H1 (cell line): ENCODE measurements around the gene KIAA0930. TPM values are rescaled to one million over a fixed set of nuclear protein-coding genes. Genes with fewer than 3 reads are reported as not detected.

Experiments used
- CTCF ChIA-PET: fragments of 300-600 bp; sonication (Branson Sonifier 250); formaldehyde crosslinking; loops from one replicate; lab custom pipeline; 2021; ENCODE audit not compliant: partially characterized antibody; lab: Charles Lee
- POLR2A ChIA-PET: fragments of 300-600 bp; sonication (Branson Sonifier 250); formaldehyde crosslinking; loops from one replicate; lab custom pipeline; 2021; ENCODE audit warnings: inconsistent platforms; ENCODE audit not compliant: partially characterized antibody; lab: Charles Lee
- DNase-seq, 2 experiments: peaks; one replicate each; pipeline versions ENCODE4 v3.0.0 to v3.0.0-alpha.2; 2010 to 2022; ENCODE audit warnings: low spot score in 2 of 2, low read depth in 1 of 2, mixed read lengths in 1 of 2
- FAIRE-seq: peaks from 2 replicates; lab custom pipeline; 2011; peaks lifted over from hg19 to GRCh38; lab: Jason Lieb, UNC
- H2AFZ ChIP-seq: 2 replicates; pipeline ENCODE4 v1.8.1; 2012; ENCODE audit warnings: low read length, inconsistent platforms
- H2AK5ac ChIP-seq: 2 replicates; pipeline ENCODE4 v1.6.1; 2013; ENCODE audit warnings: low read depth, low read length
- H2BK120ac ChIP-seq: replicated peaks from 2 replicates; pipeline ENCODE3; 2013; ENCODE audit warnings: low read depth, low read length, inconsistent platforms
- H2BK12ac ChIP-seq: 2 replicates; pipeline ENCODE4 v1.6.1; 2013; ENCODE audit warnings: low read depth, low read length
- H2BK15ac ChIP-seq: 2 replicates; pipeline ENCODE4 v1.6.1; 2013; ENCODE audit warnings: low read length
- H2BK20ac ChIP-seq: 2 replicates; pipeline ENCODE4 v1.6.1; 2013; ENCODE audit warnings: low read length
- H2BK5ac ChIP-seq: 2 replicates; pipeline ENCODE4 v1.6.1; 2013; ENCODE audit warnings: low read depth, low read length
- H3K14ac ChIP-seq: 2 replicates; pipeline ENCODE4 v1.6.1; 2013; ENCODE audit warnings: inconsistent platforms; ENCODE audit not compliant: insufficient read length
- H3K18ac ChIP-seq: 2 replicates; pipeline ENCODE4 v1.6.1; 2013; ENCODE audit warnings: low read length; ENCODE audit errors: extremely low read depth
- H3K23ac ChIP-seq: 2 replicates; pipeline ENCODE4 v1.6.1; 2013; ENCODE audit warnings: inconsistent platforms; ENCODE audit not compliant: insufficient read length
- H3K23me2 ChIP-seq: 2 replicates; pipeline ENCODE4 v1.6.1; 2013; ENCODE audit warnings: low read depth, low read length
- H3K27ac ChIP-seq: 2 replicates; pipeline ENCODE4 v1.6.1; 2011; ENCODE audit warnings: low read depth, low read length, inconsistent platforms
- H3K27me3 ChIP-seq, 4 experiments: replicated peaks in 1 of 4; 1 replicate in 1 of 4; 2 replicates in 3 of 4; pipeline versions ENCODE4 v1.6.1 to v1.8.1; 2011 to 2013; ENCODE audit warnings: low read length in 3 of 4, mild to moderate bottlenecking in 3 of 4, inconsistent platforms in 2 of 4, mixed read lengths in 2 of 4, moderate library complexity in 1 of 4; ENCODE audit not compliant: control insufficient read depth in 3 of 4, insufficient read depth in 3 of 4; ENCODE audit errors: extremely low read depth in 1 of 4
- H3K36me3 ChIP-seq, 4 experiments: 2 replicates each; pipeline versions ENCODE4 v1.6.1 to v1.8.1; 2011 to 2013; ENCODE audit warnings: mild to moderate bottlenecking in 4 of 4, low read length in 3 of 4, moderate library complexity in 2 of 4, control low read depth in 1 of 4, inconsistent platforms in 1 of 4; ENCODE audit not compliant: insufficient read depth in 4 of 4, control insufficient read depth in 2 of 4
- H3K4ac ChIP-seq: replicated peaks from 2 replicates; pipeline ENCODE3; 2013; ENCODE audit warnings: low read length, low read depth, mixed read lengths, inconsistent platforms; ENCODE audit not compliant: insufficient read length
- H3K4me1 ChIP-seq, 4 experiments: replicated peaks in 1 of 4; 1 replicate in 1 of 4; 2 replicates in 3 of 4; pipeline versions ENCODE4 v1.6.1 to v1.8.1; 2011 to 2013; ENCODE audit warnings: low read length in 3 of 4, inconsistent platforms in 2 of 4, mixed read lengths in 1 of 4; ENCODE audit not compliant: insufficient read depth in 4 of 4, control insufficient read depth in 3 of 4
- H3K4me2 ChIP-seq, 2 experiments: 2 replicates each; pipeline versions ENCODE4 v1.6.1 to v1.8.1; 2011 to 2013; ENCODE audit warnings: low read depth in 2 of 2, low read length in 2 of 2, control low read depth in 1 of 2, inconsistent platforms in 1 of 2, mild to moderate bottlenecking in 1 of 2; ENCODE audit not compliant: insufficient read depth in 1 of 2
- H3K4me3 ChIP-seq, 4 experiments: fragments of 200-600, 300-600 bp in 1 of 4; sonication (generic), shearing (Covaris generic), sonication (Bioruptor Twin) in 1 of 4; 2 replicates each; pipeline versions ENCODE4 v1.5.1 to v1.8.1; 2011 to 2016; ENCODE audit warnings: low read length in 4 of 4, low read depth in 3 of 4, control low read depth in 2 of 4, inconsistent platforms in 2 of 4, mild to moderate bottlenecking in 2 of 4, mixed read lengths in 1 of 4, moderate library complexity in 1 of 4; ENCODE audit not compliant: insufficient read depth in 2 of 4; ENCODE audit errors: extremely low read depth in 1 of 4
- H3K56ac ChIP-seq: replicated peaks from 2 replicates; pipeline ENCODE3; 2013; ENCODE audit warnings: low read depth, mild to moderate bottlenecking, mixed read lengths, low read length, inconsistent platforms; ENCODE audit not compliant: insufficient read length
- H3K79me1 ChIP-seq: 2 replicates; pipeline ENCODE4 v1.6.1; 2013; ENCODE audit warnings: low read depth, low read length, control low read depth
- H3K79me2 ChIP-seq, 2 experiments: 2 replicates each; pipeline versions ENCODE4 v1.6.1 to v1.8.1; 2012 to 2013; ENCODE audit warnings: low read length in 2 of 2, mild to moderate bottlenecking in 2 of 2, inconsistent platforms in 1 of 2; ENCODE audit not compliant: insufficient read depth in 2 of 2, control insufficient read depth in 1 of 2
- H3K9ac ChIP-seq, 4 experiments: replicated peaks in 1 of 4; 1 replicate in 1 of 4; 2 replicates in 3 of 4; pipeline versions ENCODE4 v1.6.1 to v1.8.1; 2011 to 2013; ENCODE audit warnings: low read depth in 3 of 4, low read length in 3 of 4, control low read depth in 2 of 4, mild to moderate bottlenecking in 2 of 4, moderate library complexity in 2 of 4, inconsistent platforms in 1 of 4; ENCODE audit errors: extremely low read depth in 1 of 4
- H3K9me3 ChIP-seq, 2 experiments: 2 replicates each; pipeline versions ENCODE4 v1.6.1 to v1.8.1; 2012 to 2013; ENCODE audit warnings: mild to moderate bottlenecking in 2 of 2, moderate library complexity in 2 of 2, control low read depth in 1 of 2, inconsistent platforms in 1 of 2, low read depth in 1 of 2, low read length in 1 of 2, mixed read lengths in 1 of 2; ENCODE audit not compliant: insufficient read depth in 2 of 2
- H4K20me1 ChIP-seq, 2 experiments: replicated peaks in 1 of 2; 2 replicates each; pipeline versions ENCODE3 to v1.8.1; 2011 to 2013; ENCODE audit warnings: inconsistent platforms in 2 of 2, low read length in 2 of 2, mild to moderate bottlenecking in 1 of 2; ENCODE audit not compliant: insufficient read depth in 2 of 2, control insufficient read depth in 1 of 2
- H4K5ac ChIP-seq: 2 replicates; pipeline ENCODE4 v1.6.1; 2013; ENCODE audit warnings: low read length, low read depth, mixed read lengths, inconsistent platforms; ENCODE audit not compliant: insufficient read length
- H4K8ac ChIP-seq: 2 replicates; pipeline ENCODE4 v1.8.0; 2013; ENCODE audit warnings: mild to moderate bottlenecking, moderate library complexity, low read length, inconsistent platforms; ENCODE audit not compliant: insufficient read depth; ENCODE audit errors: extremely low read depth
- H4K91ac ChIP-seq: replicated peaks from 2 replicates; pipeline ENCODE3; 2013; ENCODE audit warnings: low read length, mixed read lengths, inconsistent platforms; ENCODE audit not compliant: insufficient read length
- BRCA1 ChIP-seq: IDR thresholded peaks from 2 replicates; pipeline ENCODE4 v1.6.1; 2012; ENCODE audit warnings: low read depth, low read length, improper control_type of control experiment
- RAD21 ChIP-seq, 2 experiments: IDR thresholded peaks in 1 of 2; conservative IDR thresholded peaks in 1 of 2; 2 replicates each; pipeline ENCODE4 v1.6.1; 2011; ENCODE audit warnings: low read depth in 2 of 2, low read length in 2 of 2, improper control_type of control experiment in 1 of 2, inconsistent platforms in 1 of 2, mild to moderate bottlenecking in 1 of 2, moderate library complexity in 1 of 2
- WGBS, 2 experiments: shearing (Covaris generic) in 1 of 2; methylation state at CpG; one replicate each; pipeline versions ENCODE4 v1.1.6 to v1.1.7; 2013 to 2015; ENCODE audit warnings: low lambda C conversion rate in 2 of 2, mixed read lengths in 2 of 2, inconsistent platforms in 1 of 2, low coverage in 1 of 2, missing lambda C conversion rate in 1 of 2; ENCODE audit not compliant: insufficient replicate concordance in 2 of 2, insufficient coverage in 1 of 2, insufficient read length in 1 of 2; ENCODE audit errors: extremely low coverage in 1 of 2, missing lambda C conversion rate in 1 of 2; 5-methylcytosine and 5-hydroxymethylcytosine counted together
- polyA plus RNA-seq, 7 experiments: library from polyadenylated mRNA; depleted of rRNA in 3 of 7; stranded (reverse) in 5 of 7; unstranded in 2 of 7; fragments of >200 nt in 5 of 7; fragments of 200-250 nt in 2 of 7; gene quantifications; 1 replicate in 5 of 7; 2 replicates in 1 of 7; 4 replicates in 1 of 7; pipeline versions ENCODE4 v1.2.1 to v1.2.3, GENCODE V29; 2011 to 2013; ENCODE audit warnings: missing spikeins in 2 of 7, mixed read lengths in 2 of 7
- total RNA-seq: library from RNA; stranded (reverse); fragmentation: NEBNext Ultra II Directional; extraction: Animal tissue kit (Norgen Biotek cat#: 25700); gene quantifications from 2 replicates; pipeline ENCODE4 v1.2.1, GENCODE V29; 2021
- TF ChIP-seq, protein P1 (sequence below), 3 experiments: IDR thresholded peaks; 1 replicate in 2 of 3; 2 replicates in 1 of 3; pipeline versions ENCODE4 v1.5.1 to v1.6.1; 2011; ENCODE audit warnings: low read length in 3 of 3, mild to moderate bottlenecking in 3 of 3, inconsistent platforms in 2 of 3, low read depth in 1 of 3, moderate library complexity in 1 of 3; ENCODE audit not compliant: insufficient read depth in 1 of 3; ENCODE audit errors: control extremely low read depth in 1 of 3

The KIAA0930 gene
- total and polyA plus RNA-seq, 2 of the 8 experiments (the other 6 are each of a cell fraction or from before 2014, with no cell fraction given), result 61.9 to 66.1 TPM

DNA sequence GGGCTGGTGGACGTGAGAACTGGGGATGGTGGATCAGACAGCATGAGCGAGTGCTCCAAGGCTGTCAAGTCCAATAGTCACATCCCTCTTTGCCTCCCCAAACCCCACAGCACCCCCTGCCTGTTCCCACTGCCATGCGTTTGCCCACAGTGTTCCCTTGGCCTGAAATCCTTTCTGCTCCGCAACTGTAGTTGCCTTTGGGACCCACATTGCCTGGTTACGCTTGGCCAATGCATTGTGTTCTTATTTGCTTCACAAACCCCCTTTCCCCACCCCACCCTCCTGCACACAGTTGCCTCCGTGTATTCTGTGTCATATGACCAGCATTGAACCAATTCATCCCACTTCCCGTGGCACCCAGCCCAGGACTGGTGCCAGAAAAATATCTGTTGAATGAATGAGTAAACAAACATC is 2.1 kb upstream of the KIAA0930 start:
- ChIA-PET CTCF (interaction anchor here (1.0 kb wide), 1 partner anchor 31 kb away, joined by 3 read pairs; no protein-coding TSS in a partner anchor), POLR2A (interaction anchor here (1.0 kb wide), 1 partner anchor 25 kb away, joined by 5 read pairs; no protein-coding TSS in a partner anchor)
- H4K8ac ChIP-seq, result no peak overlapping the region
- FAIRE-seq, result no peak
- H2AK5ac ChIP-seq, result no peak overlapping the region
- no peaks in the 10 kb centered on the region; the same call in 1 of the 2 replicates for H3K79me1 ChIP-seq
- H3K9me3 ChIP-seq, result no peaks in the 10 kb centered on the region
- H3K23ac ChIP-seq, result no peak overlapping the region
- DNase-seq, result no peak
- peaks cover 11% of the 10 kb centered on the region for H3K23me2 ChIP-seq
- H3K4me1 ChIP-seq, result peaks cover 3 to 19% (median 15%) of the 10 kb centered on the region in 4 experiments; a peak in 6 of 7 replicates
- H2BK15ac ChIP-seq, result no peak overlapping the region
- no peak overlapping the region for H3K4me2 ChIP-seq
- no peak overlapping the region for H3K18ac ChIP-seq
- H4K5ac ChIP-seq, result no peak overlapping the region
- no peak overlapping the region for H3K56ac ChIP-seq
- H2BK20ac ChIP-seq, result no peak overlapping the region
- no peaks in the 10 kb centered on the region; a peak in 1 of 4 replicates for H3K79me2 ChIP-seq
- H2BK120ac ChIP-seq, result no peak overlapping the region
- H3K4me3 ChIP-seq, result no peak overlapping the region
- TF ChIP-seq, protein P1, sequence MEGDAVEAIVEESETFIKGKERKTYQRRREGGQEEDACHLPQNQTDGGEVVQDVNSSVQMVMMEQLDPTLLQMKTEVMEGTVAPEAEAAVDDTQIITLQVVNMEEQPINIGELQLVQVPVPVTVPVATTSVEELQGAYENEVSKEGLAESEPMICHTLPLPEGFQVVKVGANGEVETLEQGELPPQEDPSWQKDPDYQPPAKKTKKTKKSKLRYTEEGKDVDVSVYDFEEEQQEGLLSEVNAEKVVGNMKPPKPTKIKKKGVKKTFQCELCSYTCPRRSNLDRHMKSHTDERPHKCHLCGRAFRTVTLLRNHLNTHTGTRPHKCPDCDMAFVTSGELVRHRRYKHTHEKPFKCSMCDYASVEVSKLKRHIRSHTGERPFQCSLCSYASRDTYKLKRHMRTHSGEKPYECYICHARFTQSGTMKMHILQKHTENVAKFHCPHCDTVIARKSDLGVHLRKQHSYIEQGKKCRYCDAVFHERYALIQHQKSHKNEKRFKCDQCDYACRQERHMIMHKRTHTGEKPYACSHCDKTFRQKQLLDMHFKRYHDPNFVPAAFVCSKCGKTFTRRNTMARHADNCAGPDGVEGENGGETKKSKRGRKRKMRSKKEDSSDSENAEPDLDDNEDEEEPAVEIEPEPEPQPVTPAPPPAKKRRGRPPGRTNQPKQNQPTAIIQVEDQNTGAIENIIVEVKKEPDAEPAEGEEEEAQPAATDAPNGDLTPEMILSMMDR (IDR thresholded peaks at IDR 0.05; ENCODE audit: control extremely low read depth in 1 of 3, insufficient read depth in 1 of 3, low read depth in 1 of 3, low read length in 3 of 3), result peak; percentile 6 to 58 (median 41); a peak in 3 of 4 replicates
- TF ChIP-seq RAD21 (IDR thresholded peaks at IDR 0.05 in 1 of 2, conservative IDR thresholded peaks at IDR 0.05 in 1 of 2; ENCODE audit: low read depth in 2 of 2, low read length in 2 of 2), result peak; percentile 13 to 43; a peak in 3 of 4 replicates
- TF ChIP-seq BRCA1, result no peak
- TF ChIP-seq, all 59 proteins: peak for 2
- WGBS, 2 experiments, result 81% methylated on average over 7 of the region's 7 CpGs; no CpG with 5 or more reads in 1 of the 2 experiments
- Histone ChIP-seq H3K27ac (no peak overlapping the region), H4K20me1 (peaks cover 4% of the 10 kb centered on the region in 2 experiments), H3K36me3 (no peaks in the 10 kb centered on the region), H3K14ac (no peak overlapping the region), H3K27me3 (peaks cover 0 to 7% (median 3%) of the 10 kb centered on the region in 4 experiments; a peak in 4 of 7 replicates), H4K91ac (no peak overlapping the region), H3K9ac (no peak overlapping the region), H2AFZ (no peak overlapping the region), H2BK12ac (0 out of 2 replicates have a peak overlapping the region, but pooled peaks have one; percentile 0), H3K4ac (no peak overlapping the region), H2BK5ac (no peak overlapping the region)
